Tibial nerve (tissue), 4 donors: ENCODE results near the gene PCMTD2.

Experiments
- CTCF ChIP-seq, 5 experiments: fragments of 200-600 bp in 3 of 5; fragments of 450-650 bp in 2 of 5; sonication (generic) in 3 of 5; IDR thresholded peaks; one replicate each; pipeline ENCODE4 v1.5.1; 2016 to 2019; ENCODE audit warnings: antibody characterized with exemption in 5 of 5, mild to moderate bottlenecking in 3 of 5, moderate library complexity in 2 of 5
- EP300 ChIP-seq, 2 donors: sonication (generic); formaldehyde crosslinking; IDR thresholded peaks; one replicate each; pipeline ENCODE4 v1.6.1; 2017; ENCODE audit warnings: antibody characterized with exemption in 2 of 2, mild to moderate bottlenecking in 1 of 2
- POLR2A ChIP-seq, 2 donors: fragments of 450-650 bp; IDR thresholded peaks; one replicate each; pipeline ENCODE4 v1.6.1; 2017; ENCODE audit warnings: antibody characterized with exemption in 2 of 2, mild to moderate bottlenecking in 2 of 2, moderate library complexity in 2 of 2

- TF ChIP-seq POLR2A (IDR thresholded peaks at IDR 0.05) (no peak), CTCF (IDR thresholded peaks at IDR 0.05) (no peak), EP300 (IDR thresholded peaks at IDR 0.05) (no peak)
Measured at GRCh38 chr20:64211874-64212658, 43.5 kb upstream of the PCMTD2 start.
